Heart left ventricle (tissue), 13 donors: ENCODE measurements around the gene TJP1.
"Not testable (repeated sequence)": the region's sequence is repeated elsewhere in the genome, so short reads cannot be mapped to it uniquely, and the experiment has no call there.

Experiments used
- POLR2A ChIP-seq, 2 donors: fragments of 450-650 bp; IDR thresholded peaks; one replicate each; pipeline ENCODE4 v1.6.1; 2017; ENCODE audit warnings: antibody characterized with exemption in 2 of 2, mild to moderate bottlenecking in 2 of 2, moderate library complexity in 2 of 2
- TF ChIP-seq, protein P1 (sequence below), 12 donors: fragments of 200-600 bp; sonication (generic) in 4 of 12; IDR thresholded peaks; one replicate each; pipeline versions ENCODE4 v1.5.0 to v1.8.0; 2018 to 2022; ENCODE audit warnings: antibody characterized with exemption in 12 of 12, mild to moderate bottlenecking in 5 of 12
- donor health status: ischemic (EF 13 %, LVEDD 7.1; RV severe dilation, severe dysfunction).
- donor health status: DM: no; HTN: yes; CAD: no.
- donor health status: DM: no; HTN: no; CAD: no.
- donor health status: ischemic (EF 25% LVEDD 6.9; RV normal size, moderate dysfunction).
- donor health status: ischemic (EF 25% LVEDD 5.7; RV mildly dilated, moderate dysfunction).
- donor health status: ischemic (EF 35%, LVEDD 5.7; RV mildly dilated, moderate dysfunction).
- donor health status: nonischemic (EF 11% LVEDD 7.7; RV severe dilation, severe dysfunction).
- donor health status: DM: yes; HTN: yes; CAD: no.
- donor health status: PGD.
- donor health status: ischemic (EF 29% LVEDD 5.4; RV normal size, mild dysfunction).
- donor health status: nonischemic (EF 23%, LVEDD 6.1; RV moderate dilation, normal function).

DNA sequence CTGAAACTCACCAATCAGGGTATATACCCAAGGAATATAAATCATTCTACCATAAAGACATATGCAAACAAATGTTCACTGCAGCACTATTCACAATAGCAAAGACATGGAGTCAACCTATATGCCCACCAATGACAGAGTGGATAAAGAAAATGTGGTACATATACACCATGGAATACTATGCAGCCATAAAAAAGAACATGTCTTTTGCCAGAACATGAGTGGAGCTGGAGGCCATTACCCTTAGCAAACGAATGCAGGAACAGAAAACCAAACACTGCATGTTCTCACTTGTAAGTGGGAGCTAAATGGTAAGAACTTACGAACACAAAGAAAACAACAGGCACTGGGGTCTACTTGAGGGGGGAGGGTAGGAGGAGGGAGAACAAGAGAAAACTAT lies 68.3 kb downstream of the TJP1 start:
- TF ChIP-seq POLR2A (IDR thresholded peaks at IDR 0.05) = not testable (repeated sequence)
- TF ChIP-seq, protein P1, sequence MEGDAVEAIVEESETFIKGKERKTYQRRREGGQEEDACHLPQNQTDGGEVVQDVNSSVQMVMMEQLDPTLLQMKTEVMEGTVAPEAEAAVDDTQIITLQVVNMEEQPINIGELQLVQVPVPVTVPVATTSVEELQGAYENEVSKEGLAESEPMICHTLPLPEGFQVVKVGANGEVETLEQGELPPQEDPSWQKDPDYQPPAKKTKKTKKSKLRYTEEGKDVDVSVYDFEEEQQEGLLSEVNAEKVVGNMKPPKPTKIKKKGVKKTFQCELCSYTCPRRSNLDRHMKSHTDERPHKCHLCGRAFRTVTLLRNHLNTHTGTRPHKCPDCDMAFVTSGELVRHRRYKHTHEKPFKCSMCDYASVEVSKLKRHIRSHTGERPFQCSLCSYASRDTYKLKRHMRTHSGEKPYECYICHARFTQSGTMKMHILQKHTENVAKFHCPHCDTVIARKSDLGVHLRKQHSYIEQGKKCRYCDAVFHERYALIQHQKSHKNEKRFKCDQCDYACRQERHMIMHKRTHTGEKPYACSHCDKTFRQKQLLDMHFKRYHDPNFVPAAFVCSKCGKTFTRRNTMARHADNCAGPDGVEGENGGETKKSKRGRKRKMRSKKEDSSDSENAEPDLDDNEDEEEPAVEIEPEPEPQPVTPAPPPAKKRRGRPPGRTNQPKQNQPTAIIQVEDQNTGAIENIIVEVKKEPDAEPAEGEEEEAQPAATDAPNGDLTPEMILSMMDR (IDR thresholded peaks at IDR 0.05) = not testable (repeated sequence)
